Activated CD4-positive, alpha-beta T cell treated with anti-CD3 and anti-CD28 coated beads, Interleukin-2, amount 10 ng/mL, durations not matched to agents 7 days and 5 days (primary cell): ENCODE measurements around the gene ARCN1. TPM values are rescaled to one million over a fixed set of nuclear protein-coding genes. Genes with fewer than 3 reads are reported as not detected.

Experiments
- CTCF ChIA-PET: fragments of 350-600 bp; sonication (Branson Sonifier 250); formaldehyde crosslinking; loops from one replicate; lab custom pipeline; 2021; ENCODE audit warnings: antibody characterized with exemption; lab: Charles Lee
- POLR2A ChIA-PET: fragments of 350-600 bp; sonication (Branson Sonifier 250); formaldehyde crosslinking; loops from one replicate; lab custom pipeline; 2021; ENCODE audit warnings: antibody characterized with exemption; lab: Charles Lee
- DNase-seq: peaks from one replicate; pipeline ENCODE4 v3.0.0-alpha.2; 2020
- H3K27ac Mint-ChIP-seq: one replicate; pipeline ENCODE4 v1.8.0; 2021; ENCODE audit warnings: mild to moderate bottlenecking, moderate library complexity, mixed read lengths
- H3K27me3 Mint-ChIP-seq: one replicate; pipeline ENCODE4 v1.8.0; 2021; ENCODE audit warnings: mixed read lengths
- H3K36me3 Mint-ChIP-seq: one replicate; pipeline ENCODE4 v1.8.0; 2021; ENCODE audit warnings: low read depth, mixed read lengths
- H3K4me1 Mint-ChIP-seq: one replicate; pipeline ENCODE4 v1.8.0; 2021; ENCODE audit warnings: mixed read lengths
- H3K4me3 Mint-ChIP-seq: one replicate; pipeline ENCODE4 v1.8.0; 2021; ENCODE audit warnings: mild to moderate bottlenecking, moderate library complexity, mixed read lengths
- H3K9me3 Mint-ChIP-seq: one replicate; pipeline ENCODE4 v1.8.0; 2021; ENCODE audit warnings: mixed read lengths
- total RNA-seq, 2 experiments: library from RNA; stranded (reverse); gene quantifications; one replicate each; pipeline ENCODE4 v1.2.3, GENCODE V29; 2021

Gene ARCN1
- total RNA-seq, 2 experiments from 2014 or later: 113 to 128 TPM

- ChIA-PET CTCF (no interaction called here), POLR2A (no interaction called here)
- DNase-seq: no peak
- Mint-ChIP-seq H3K4me3 (peak overlapping the region; percentile 83), H3K9me3 (no peaks in the 10 kb centered on the region), H3K4me1 (peaks cover 31% of the 10 kb centered on the region), H3K27me3 (no peaks in the 10 kb centered on the region), H3K27ac (peak overlapping the region; percentile 78), H3K36me3 (peaks cover 4% of the 10 kb centered on the region)
These were observed 40.6 kb upstream of the ARCN1 start for GRCh38 chr11:118531597-118532084.

- Mint-ChIP-seq H3K9me3 (no peaks in the 10 kb centered on the region), H3K4me3 (peak overlapping the region; percentile 83), H3K27ac (peak overlapping the region; percentile 78), H3K4me1 (peaks cover 29% of the 10 kb centered on the region), H3K27me3 (no peaks in the 10 kb centered on the region), H3K36me3 (peaks cover 4% of the 10 kb centered on the region)
- ChIA-PET POLR2A (no interaction called here), CTCF (no interaction called here)
- no peak for DNase-seq
These were observed 40.1 kb upstream of the ARCN1 start for GRCh38 chr11:118532091-118532490.

- Mint-ChIP-seq H3K4me1 (peaks cover 23% of the 10 kb centered on the region), H3K27ac (no peak overlapping the region), H3K27me3 (no peaks in the 10 kb centered on the region), H3K36me3 (no peaks in the 10 kb centered on the region), H3K9me3 (no peaks in the 10 kb centered on the region), H3K4me3 (no peak overlapping the region)
- POLR2A ChIA-PET: no interaction called here
- CTCF ChIA-PET: interaction anchor here (1.1 to 1.3 kb wide), 2 partner anchors 14 to 471 kb away, joined by 3 read pairs; no protein-coding TSS in a partner anchor
- DNase-seq: no peak
These were observed 39.1 kb upstream of the ARCN1 start for GRCh38 chr11:118532852-118533768.

GRCh38 chr11:118533769-118534729, 38.2 kb upstream of the ARCN1 start:
- Mint-ChIP-seq H3K36me3 (no peaks in the 10 kb centered on the region), H3K4me1 (peaks cover 20% of the 10 kb centered on the region), H3K27ac (no peak overlapping the region), H3K9me3 (no peaks in the 10 kb centered on the region), H3K4me3 (no peak overlapping the region), H3K27me3 (no peaks in the 10 kb centered on the region)
- ChIA-PET POLR2A (no interaction called here), CTCF (interaction anchor here (0.5 to 1.3 kb wide), 5 partner anchors 8 to 472 kb away, joined by 3 read pairs; no protein-coding TSS in a partner anchor)
- no peak for DNase-seq

- H3K36me3 Mint-ChIP-seq: no peaks in the 10 kb centered on the region
- no peaks in the 10 kb centered on the region for H3K9me3 Mint-ChIP-seq
- ChIA-PET CTCF (interaction anchor here (1.1 kb wide), 1 partner anchor 10 kb away, joined by 3 read pairs; no protein-coding TSS in a partner anchor), POLR2A (no interaction called here)
- no peaks in the 10 kb centered on the region for H3K27me3 Mint-ChIP-seq
- H3K27ac Mint-ChIP-seq: no peak overlapping the region
- H3K4me1 Mint-ChIP-seq: peaks cover 8% of the 10 kb centered on the region
- no peak overlapping the region for H3K4me3 Mint-ChIP-seq
- DNase-seq: no peak
These were observed 36.9 kb upstream of the ARCN1 start for GRCh38 chr11:118535261-118535660.

GRCh38 chr11:118536726-118537125, 35.5 kb upstream of the ARCN1 start:
- Mint-ChIP-seq H3K4me3 (no peak overlapping the region), H3K27me3 (no peaks in the 10 kb centered on the region), H3K36me3 (no peaks in the 10 kb centered on the region), H3K4me1 (peaks cover 2% of the 10 kb centered on the region), H3K9me3 (no peaks in the 10 kb centered on the region), H3K27ac (no peak overlapping the region)
- ChIA-PET POLR2A (no interaction called here), CTCF (no interaction called here)
- DNase-seq: no peak

- ChIA-PET CTCF (no interaction called here), POLR2A (no interaction called here)
- Mint-ChIP-seq H3K4me1 (no peaks in the 10 kb centered on the region), H3K4me3 (no peak overlapping the region), H3K36me3 (no peaks in the 10 kb centered on the region), H3K9me3 (no peaks in the 10 kb centered on the region), H3K27ac (no peak overlapping the region), H3K27me3 (no peaks in the 10 kb centered on the region)
- DNase-seq: no peak
These were observed 34.7 kb upstream of the ARCN1 start for GRCh38 chr11:118537409-118537980.

GRCh38 chr11:118544010-118544646, 28.1 kb upstream of the ARCN1 start:
- Mint-ChIP-seq H3K9me3 (no peaks in the 10 kb centered on the region), H3K27ac (no peak overlapping the region), H3K36me3 (no peaks in the 10 kb centered on the region), H3K27me3 (no peaks in the 10 kb centered on the region), H3K4me3 (no peak overlapping the region), H3K4me1 (no peaks in the 10 kb centered on the region)
- CTCF ChIA-PET: interaction anchor here (0.9 kb wide), 1 partner anchor 10 kb away, joined by 3 read pairs; no protein-coding TSS in a partner anchor
- DNase-seq: no peak
- POLR2A ChIA-PET: no interaction called here

GRCh38 chr11:118544647-118545010, 27.6 kb upstream of the ARCN1 start:
- no peak for DNase-seq
- Mint-ChIP-seq H3K36me3 (no peaks in the 10 kb centered on the region), H3K4me3 (no peak overlapping the region), H3K27ac (no peak overlapping the region), H3K27me3 (no peaks in the 10 kb centered on the region), H3K4me1 (no peaks in the 10 kb centered on the region), H3K9me3 (no peaks in the 10 kb centered on the region)
- CTCF ChIA-PET: interaction anchor here (0.9 kb wide), 1 partner anchor 11 kb away, joined by 3 read pairs; no protein-coding TSS in a partner anchor
- POLR2A ChIA-PET: no interaction called here

GRCh38 chr11:118545533-118545932, 26.7 kb upstream of the ARCN1 start:
- H3K9me3 Mint-ChIP-seq: no peaks in the 10 kb centered on the region
- no peak for DNase-seq
- no peaks in the 10 kb centered on the region for H3K4me1 Mint-ChIP-seq
- CTCF ChIA-PET: no interaction called here
- POLR2A ChIA-PET: no interaction called here
- H3K27me3 Mint-ChIP-seq: no peaks in the 10 kb centered on the region
- H3K36me3 Mint-ChIP-seq: no peaks in the 10 kb centered on the region
- no peak overlapping the region for H3K27ac Mint-ChIP-seq
- H3K4me3 Mint-ChIP-seq: no peak overlapping the region

GRCh38 chr11:118547132-118547531, 25.1 kb upstream of the ARCN1 start:
- POLR2A ChIA-PET: no interaction called here
- Mint-ChIP-seq H3K27ac (no peak overlapping the region), H3K4me1 (no peaks in the 10 kb centered on the region), H3K36me3 (peaks cover 2% of the 10 kb centered on the region), H3K9me3 (no peaks in the 10 kb centered on the region), H3K4me3 (no peak overlapping the region), H3K27me3 (no peaks in the 10 kb centered on the region)
- DNase-seq: no peak
- CTCF ChIA-PET: interaction anchor here (0.6 to 1.3 kb wide), 4 partner anchors 10 to 188 kb away, joined by 3 to 5 read pairs (median 3); partner anchors contain the start of gene UBE4A

- ChIA-PET POLR2A (no interaction called here), CTCF (interaction anchor here (1.0 to 1.5 kb wide), 3 partner anchors 24 to 202 kb away, joined by 3 to 6 read pairs (median 3); no protein-coding TSS in a partner anchor)
- H3K9me3 Mint-ChIP-seq: no peaks in the 10 kb centered on the region
- H3K27ac Mint-ChIP-seq: no peak overlapping the region
- H3K36me3 Mint-ChIP-seq: peaks cover 3% of the 10 kb centered on the region
- no peaks in the 10 kb centered on the region for H3K4me1 Mint-ChIP-seq
- no peak for DNase-seq
- H3K27me3 Mint-ChIP-seq: no peaks in the 10 kb centered on the region
- H3K4me3 Mint-ChIP-seq: no peak overlapping the region
These were observed 19.9 kb upstream of the ARCN1 start for GRCh38 chr11:118552341-118552740.
